H1 (cell line): Measurements from ENCODE around the gene VAT1L. TPM values are rescaled to one million over a fixed set of nuclear protein-coding genes. Genes with fewer than 3 reads are reported as not detected.

Experiments used
- CTCF ChIA-PET: fragments of 300-600 bp; sonication (Branson Sonifier 250); formaldehyde crosslinking; loops from one replicate; lab custom pipeline; 2021; ENCODE audit not compliant: partially characterized antibody; lab: Charles Lee
- POLR2A ChIA-PET: fragments of 300-600 bp; sonication (Branson Sonifier 250); formaldehyde crosslinking; loops from one replicate; lab custom pipeline; 2021; ENCODE audit warnings: inconsistent platforms; ENCODE audit not compliant: partially characterized antibody; lab: Charles Lee
- DNase-seq, 2 experiments: peaks; one replicate each; pipeline versions ENCODE4 v3.0.0 to v3.0.0-alpha.2; 2010 to 2022; ENCODE audit warnings: low spot score in 2 of 2, low read depth in 1 of 2, mixed read lengths in 1 of 2
- FAIRE-seq: peaks from 2 replicates; lab custom pipeline; 2011; peaks lifted over from hg19 to GRCh38; lab: Jason Lieb, UNC
- H2AFZ ChIP-seq: 2 replicates; pipeline ENCODE4 v1.8.1; 2012; ENCODE audit warnings: low read length, inconsistent platforms
- H2AK5ac ChIP-seq: 2 replicates; pipeline ENCODE4 v1.6.1; 2013; ENCODE audit warnings: low read depth, low read length
- H2BK120ac ChIP-seq: replicated peaks from 2 replicates; pipeline ENCODE3; 2013; ENCODE audit warnings: low read depth, low read length, inconsistent platforms
- H2BK12ac ChIP-seq: 2 replicates; pipeline ENCODE4 v1.6.1; 2013; ENCODE audit warnings: low read depth, low read length
- H2BK15ac ChIP-seq: 2 replicates; pipeline ENCODE4 v1.6.1; 2013; ENCODE audit warnings: low read length
- H2BK20ac ChIP-seq: 2 replicates; pipeline ENCODE4 v1.6.1; 2013; ENCODE audit warnings: low read length
- H2BK5ac ChIP-seq: 2 replicates; pipeline ENCODE4 v1.6.1; 2013; ENCODE audit warnings: low read depth, low read length
- H3K14ac ChIP-seq: 2 replicates; pipeline ENCODE4 v1.6.1; 2013; ENCODE audit warnings: inconsistent platforms; ENCODE audit not compliant: insufficient read length
- H3K18ac ChIP-seq: 2 replicates; pipeline ENCODE4 v1.6.1; 2013; ENCODE audit warnings: low read length; ENCODE audit errors: extremely low read depth
- H3K23ac ChIP-seq: 2 replicates; pipeline ENCODE4 v1.6.1; 2013; ENCODE audit warnings: inconsistent platforms; ENCODE audit not compliant: insufficient read length
- H3K23me2 ChIP-seq: 2 replicates; pipeline ENCODE4 v1.6.1; 2013; ENCODE audit warnings: low read depth, low read length
- H3K27ac ChIP-seq: 2 replicates; pipeline ENCODE4 v1.6.1; 2011; ENCODE audit warnings: low read depth, low read length, inconsistent platforms
- H3K27me3 ChIP-seq, 4 experiments: replicated peaks in 1 of 4; 1 replicate in 1 of 4; 2 replicates in 3 of 4; pipeline versions ENCODE4 v1.6.1 to v1.8.1; 2011 to 2013; ENCODE audit warnings: low read length in 3 of 4, mild to moderate bottlenecking in 3 of 4, inconsistent platforms in 2 of 4, mixed read lengths in 2 of 4, moderate library complexity in 1 of 4; ENCODE audit not compliant: control insufficient read depth in 3 of 4, insufficient read depth in 3 of 4; ENCODE audit errors: extremely low read depth in 1 of 4
- H3K36me3 ChIP-seq, 4 experiments: 2 replicates each; pipeline versions ENCODE4 v1.6.1 to v1.8.1; 2011 to 2013; ENCODE audit warnings: mild to moderate bottlenecking in 4 of 4, low read length in 3 of 4, moderate library complexity in 2 of 4, control low read depth in 1 of 4, inconsistent platforms in 1 of 4; ENCODE audit not compliant: insufficient read depth in 4 of 4, control insufficient read depth in 2 of 4
- H3K4ac ChIP-seq: replicated peaks from 2 replicates; pipeline ENCODE3; 2013; ENCODE audit warnings: low read length, low read depth, mixed read lengths, inconsistent platforms; ENCODE audit not compliant: insufficient read length
- H3K4me1 ChIP-seq, 4 experiments: replicated peaks in 1 of 4; 1 replicate in 1 of 4; 2 replicates in 3 of 4; pipeline versions ENCODE4 v1.6.1 to v1.8.1; 2011 to 2013; ENCODE audit warnings: low read length in 3 of 4, inconsistent platforms in 2 of 4, mixed read lengths in 1 of 4; ENCODE audit not compliant: insufficient read depth in 4 of 4, control insufficient read depth in 3 of 4
- H3K4me2 ChIP-seq, 2 experiments: 2 replicates each; pipeline versions ENCODE4 v1.6.1 to v1.8.1; 2011 to 2013; ENCODE audit warnings: low read depth in 2 of 2, low read length in 2 of 2, control low read depth in 1 of 2, inconsistent platforms in 1 of 2, mild to moderate bottlenecking in 1 of 2; ENCODE audit not compliant: insufficient read depth in 1 of 2
- H3K4me3 ChIP-seq, 4 experiments: fragments of 200-600, 300-600 bp in 1 of 4; sonication (generic), shearing (Covaris generic), sonication (Bioruptor Twin) in 1 of 4; 2 replicates each; pipeline versions ENCODE4 v1.5.1 to v1.8.1; 2011 to 2016; ENCODE audit warnings: low read length in 4 of 4, low read depth in 3 of 4, control low read depth in 2 of 4, inconsistent platforms in 2 of 4, mild to moderate bottlenecking in 2 of 4, mixed read lengths in 1 of 4, moderate library complexity in 1 of 4; ENCODE audit not compliant: insufficient read depth in 2 of 4; ENCODE audit errors: extremely low read depth in 1 of 4
- H3K56ac ChIP-seq: replicated peaks from 2 replicates; pipeline ENCODE3; 2013; ENCODE audit warnings: low read depth, mild to moderate bottlenecking, mixed read lengths, low read length, inconsistent platforms; ENCODE audit not compliant: insufficient read length
- H3K79me1 ChIP-seq: 2 replicates; pipeline ENCODE4 v1.6.1; 2013; ENCODE audit warnings: low read depth, low read length, control low read depth
- H3K79me2 ChIP-seq, 2 experiments: 2 replicates each; pipeline versions ENCODE4 v1.6.1 to v1.8.1; 2012 to 2013; ENCODE audit warnings: low read length in 2 of 2, mild to moderate bottlenecking in 2 of 2, inconsistent platforms in 1 of 2; ENCODE audit not compliant: insufficient read depth in 2 of 2, control insufficient read depth in 1 of 2
- H3K9ac ChIP-seq, 4 experiments: replicated peaks in 1 of 4; 1 replicate in 1 of 4; 2 replicates in 3 of 4; pipeline versions ENCODE4 v1.6.1 to v1.8.1; 2011 to 2013; ENCODE audit warnings: low read depth in 3 of 4, low read length in 3 of 4, control low read depth in 2 of 4, mild to moderate bottlenecking in 2 of 4, moderate library complexity in 2 of 4, inconsistent platforms in 1 of 4; ENCODE audit errors: extremely low read depth in 1 of 4
- H3K9me3 ChIP-seq, 2 experiments: 2 replicates each; pipeline versions ENCODE4 v1.6.1 to v1.8.1; 2012 to 2013; ENCODE audit warnings: mild to moderate bottlenecking in 2 of 2, moderate library complexity in 2 of 2, control low read depth in 1 of 2, inconsistent platforms in 1 of 2, low read depth in 1 of 2, low read length in 1 of 2, mixed read lengths in 1 of 2; ENCODE audit not compliant: insufficient read depth in 2 of 2
- H4K20me1 ChIP-seq, 2 experiments: replicated peaks in 1 of 2; 2 replicates each; pipeline versions ENCODE3 to v1.8.1; 2011 to 2013; ENCODE audit warnings: inconsistent platforms in 2 of 2, low read length in 2 of 2, mild to moderate bottlenecking in 1 of 2; ENCODE audit not compliant: insufficient read depth in 2 of 2, control insufficient read depth in 1 of 2
- H4K5ac ChIP-seq: 2 replicates; pipeline ENCODE4 v1.6.1; 2013; ENCODE audit warnings: low read length, low read depth, mixed read lengths, inconsistent platforms; ENCODE audit not compliant: insufficient read length
- H4K8ac ChIP-seq: 2 replicates; pipeline ENCODE4 v1.8.0; 2013; ENCODE audit warnings: mild to moderate bottlenecking, moderate library complexity, low read length, inconsistent platforms; ENCODE audit not compliant: insufficient read depth; ENCODE audit errors: extremely low read depth
- H4K91ac ChIP-seq: replicated peaks from 2 replicates; pipeline ENCODE3; 2013; ENCODE audit warnings: low read length, mixed read lengths, inconsistent platforms; ENCODE audit not compliant: insufficient read length
- BACH1 ChIP-seq: IDR thresholded peaks from 2 replicates; pipeline ENCODE4 v1.6.1; 2012; ENCODE audit warnings: low read length, improper control_type of control experiment
- KDM1A ChIP-seq: fragments of 200-600, 300-600 bp; sonication (generic); IDR thresholded peaks from 2 replicates; pipeline ENCODE4 v1.7.1; 2016; ENCODE audit warnings: mild to moderate bottlenecking, low read length, borderline replicate concordance
- SP2 ChIP-seq: IDR thresholded peaks from 2 replicates; pipeline ENCODE4 v1.6.1; 2012; ENCODE audit warnings: mild to moderate bottlenecking, low read length, inconsistent platforms
- TBP ChIP-seq: IDR thresholded peaks from 2 replicates; pipeline ENCODE4 v1.6.1; 2011; ENCODE audit warnings: low read depth, low read length, improper control_type of control experiment
- YY1 ChIP-seq: IDR thresholded peaks from 2 replicates; pipeline ENCODE4 v1.6.1; 2011; ENCODE audit warnings: low read depth, mild to moderate bottlenecking, low read length
- WGBS, 2 experiments: shearing (Covaris generic) in 1 of 2; methylation state at CpG; one replicate each; pipeline versions ENCODE4 v1.1.6 to v1.1.7; 2013 to 2015; ENCODE audit warnings: low lambda C conversion rate in 2 of 2, mixed read lengths in 2 of 2, inconsistent platforms in 1 of 2, low coverage in 1 of 2, missing lambda C conversion rate in 1 of 2; ENCODE audit not compliant: insufficient replicate concordance in 2 of 2, insufficient coverage in 1 of 2, insufficient read length in 1 of 2; ENCODE audit errors: extremely low coverage in 1 of 2, missing lambda C conversion rate in 1 of 2; 5-methylcytosine and 5-hydroxymethylcytosine counted together
- polyA plus RNA-seq, 7 experiments: library from polyadenylated mRNA; depleted of rRNA in 3 of 7; stranded (reverse) in 5 of 7; unstranded in 2 of 7; fragments of >200 nt in 5 of 7; fragments of 200-250 nt in 2 of 7; gene quantifications; 1 replicate in 5 of 7; 2 replicates in 1 of 7; 4 replicates in 1 of 7; pipeline versions ENCODE4 v1.2.1 to v1.2.3, GENCODE V29; 2011 to 2013; ENCODE audit warnings: missing spikeins in 2 of 7, mixed read lengths in 2 of 7
- total RNA-seq: library from RNA; stranded (reverse); fragmentation: NEBNext Ultra II Directional; extraction: Animal tissue kit (Norgen Biotek cat#: 25700); gene quantifications from 2 replicates; pipeline ENCODE4 v1.2.1, GENCODE V29; 2021

The VAT1L gene
- total and polyA plus RNA-seq, 2 of the 8 experiments (the other 6 are each of a cell fraction or from before 2014, with no cell fraction given) = 46.3 to 48.2 TPM

GRCh38 chr16:77874347-77874746, 86.0 kb downstream of the VAT1L start:
- Histone ChIP-seq H2BK120ac (no peak overlapping the region), H3K14ac (no peak overlapping the region), H3K9me3 (no peaks in the 10 kb centered on the region), H3K36me3 (peaks cover 0 to 7% (median 0%) of the 10 kb centered on the region in 4 experiments; a peak in 1 of 8 replicates), H3K27me3 (no peaks in the 10 kb centered on the region), H3K27ac (no peak overlapping the region), H2AK5ac (no peak overlapping the region), H3K23me2 (no peaks in the 10 kb centered on the region), H3K79me2 (no peaks in the 10 kb centered on the region), H2AFZ (no peak overlapping the region), H4K91ac (no peak overlapping the region), H3K4ac (no peak overlapping the region), H2BK15ac (no peak overlapping the region), H2BK20ac (no peak overlapping the region), H4K8ac (no peak overlapping the region; the same call in 1 of the 2 replicates), H3K9ac (no peak overlapping the region), H3K56ac (no peak overlapping the region), H3K4me1 (peaks cover 0 to 3% (median 1%) of the 10 kb centered on the region in 4 experiments; a peak in 2 of 7 replicates), H2BK5ac (no peak overlapping the region), H4K5ac (no peak overlapping the region), H3K79me1 (peaks cover 3% of the 10 kb centered on the region; the same call in 1 of the 2 replicates), H2BK12ac (no peak overlapping the region), H3K23ac (no peak overlapping the region), H4K20me1 (no peaks in the 10 kb centered on the region), H3K4me3 (no peak overlapping the region), H3K4me2 (no peak overlapping the region)
- CTCF ChIA-PET = interaction anchor here (0.6 to 1.2 kb wide), 3 partner anchors 10 to 422 kb away, joined by 3 read pairs; no protein-coding TSS in a partner anchor
- no peak for DNase-seq
- WGBS, 2 experiments = 85% methylated on average over 1 of the region's 1 CpG; no CpG with 5 or more reads in 1 of the 2 experiments
- FAIRE-seq = no peak
- POLR2A ChIA-PET = no interaction called here
- TF ChIP-seq SP2 (no peak), KDM1A (peak; percentile 87), TBP (no peak), BACH1 (no peak), YY1 (no peak)
- TF ChIP-seq, all 59 proteins: peak for 1
- no peak overlapping the region for H3K18ac ChIP-seq
